A673 (cell line): ENCODE measurements around the gene ZNF397. TPM values are rescaled to one million over a fixed set of nuclear protein-coding genes. Genes with fewer than 3 reads are reported as not detected.
A peak's percentile ranks its signal among the peaks of the same experiment; 100 is the strongest.

Source experiments
- BruUV-seq: library from RNA; stranded (reverse); fragments of 400-500 nt; replicated peaks from 2 replicates; lab custom pipeline; 2021; lab: Mats Ljungman, UMichigan
- CTCF ChIA-PET: fragments of 300-600 bp; sonication (Branson Sonifier 250); formaldehyde crosslinking; loops from one replicate; lab custom pipeline; 2022; ENCODE audit warnings: antibody characterized with exemption; lab: Charles Lee
- POLR2A ChIA-PET: fragments of 300-600 bp; sonication (Branson Sonifier 250); formaldehyde crosslinking; loops from one replicate; lab custom pipeline; 2022; ENCODE audit warnings: antibody characterized with exemption; ENCODE audit not compliant: low non-redundant PET; lab: Charles Lee
- DNase-seq: peaks from one replicate; pipeline ENCODE4 v3.0.0-alpha.2; 2015; ENCODE audit warnings: low spot score
- H3K27ac ChIP-seq: fragments of 200-600 bp; sonication (generic); 2 replicates; pipeline ENCODE4 v1.5.1; 2016; ENCODE audit warnings: mixed run types, low read depth, mild to moderate bottlenecking, mixed read lengths, antibody characterized with exemption, low read length; ENCODE audit not compliant: poor library complexity, severe bottlenecking
- H3K27me3 ChIP-seq: fragments of 200-600 bp; sonication (generic); replicated peaks from 2 replicates; pipeline ENCODE4 v1.6.1; 2017; ENCODE audit warnings: mixed run types, low read depth, mild to moderate bottlenecking, mixed read lengths, antibody characterized with exemption, low read length; ENCODE audit not compliant: insufficient read depth, poor library complexity
- H3K36me3 ChIP-seq: fragments of 200-600 bp; sonication (generic); 2 replicates; pipeline ENCODE4 v1.6.1; 2016; ENCODE audit warnings: mixed run types, mild to moderate bottlenecking, mixed read lengths, antibody characterized with exemption, low read length; ENCODE audit not compliant: insufficient read depth, poor library complexity, severe bottlenecking
- H3K4me1 ChIP-seq: fragments of 200-600 bp; sonication (generic); 2 replicates; pipeline ENCODE4 v1.6.1; 2017; ENCODE audit warnings: mixed run types, mild to moderate bottlenecking, mixed read lengths, antibody characterized with exemption, low read length; ENCODE audit not compliant: insufficient read depth, poor library complexity, severe bottlenecking
- H3K4me3 ChIP-seq: fragments of 200-600 bp; sonication (generic); 2 replicates; pipeline ENCODE4 v1.5.1; 2016; ENCODE audit warnings: low read depth, mixed run types, mild to moderate bottlenecking, mixed read lengths, low read length; ENCODE audit not compliant: poor library complexity, severe bottlenecking
- H3K9me3 ChIP-seq: fragments of 200-600 bp; sonication (generic); 2 replicates; pipeline ENCODE4 v1.6.1; 2016; ENCODE audit warnings: mixed run types, low read depth, mild to moderate bottlenecking, mixed read lengths, antibody characterized with exemption, low read length; ENCODE audit not compliant: poor library complexity, severe bottlenecking
- CTCF ChIP-seq: fragments of 300-800, 200-600 bp; sonication (generic); conservative IDR thresholded peaks from 2 replicates; pipeline ENCODE4 v1.5.1; 2017; ENCODE audit warnings: low read depth, mild to moderate bottlenecking, antibody characterized with exemption, low read length, moderate library complexity, mixed read lengths
- EZH2 ChIP-seq: fragments of 200-600 bp; sonication (generic); IDR thresholded peaks from 2 replicates; pipeline ENCODE4 v1.6.1; 2017; ENCODE audit warnings: borderline replicate concordance, low read depth, mild to moderate bottlenecking, mixed read lengths, antibody characterized with exemption, low read length; ENCODE audit not compliant: poor library complexity, severe bottlenecking
- intact Hi-C: fragments of 100-400 bp; cut with micrococcal nuclease; formaldehyde crosslinking; loops from one replicate; pipeline ENCODE4 v1.10.0; 2022; ENCODE audit not compliant: unreplicated experiment
- total RNA-seq: library from RNA; stranded (reverse); gene quantifications from 2 replicates; pipeline ENCODE4 v1.2.3, GENCODE V29; 2021

The ZNF397 gene
- total RNA-seq, 1 experiment from 2014 or later, result 34.5 TPM

GRCh38 chr18:35256947-35257346 lies 16.1 kb downstream of the ZNF397 start:
- ChIA-PET POLR2A (no interaction called here), CTCF (interaction anchor here (0.7 kb wide), 1 partner anchor 88 kb away, joined by 4 read pairs; no protein-coding TSS in a partner anchor)
- Histone ChIP-seq H3K27ac (no peak overlapping the region), H3K27me3 (no peaks in the 10 kb centered on the region), H3K9me3 (peaks cover 24% of the 10 kb centered on the region), H3K36me3 (peaks cover 14% of the 10 kb centered on the region), H3K4me3 (no peak overlapping the region), H3K4me1 (no peaks in the 10 kb centered on the region)
- no peak for DNase-seq
- intact Hi-C loops, result no loop called here
- BruUV-seq, result no TSS peak
- TF ChIP-seq CTCF (no peak), EZH2 (no peak)

- no peak for DNase-seq
- Histone ChIP-seq H3K4me1 (no peaks in the 10 kb centered on the region), H3K36me3 (peaks cover 6% of the 10 kb centered on the region), H3K9me3 (peaks cover 4% of the 10 kb centered on the region), H3K27ac (no peak overlapping the region), H3K27me3 (no peaks in the 10 kb centered on the region), H3K4me3 (no peak overlapping the region)
- intact Hi-C loops, result no loop called here
- CTCF ChIA-PET, result no interaction called here
- POLR2A ChIA-PET, result no interaction called here
- BruUV-seq, result no TSS peak
- no peak for TF ChIP-seq EZH2
- no peak for TF ChIP-seq CTCF
Measured at GRCh38 chr18:35264409-35264808, 23.6 kb downstream of the ZNF397 start.

GRCh38 chr18:35267161-35267651 lies 26.4 kb downstream of the ZNF397 start:
- no TSS peak for BruUV-seq
- ChIA-PET POLR2A (interaction anchor here (0.6 kb wide), 1 partner anchor 268 kb away, joined by 3 read pairs; no protein-coding TSS in a partner anchor), CTCF (no interaction called here)
- H3K9me3 ChIP-seq, result peaks cover 4% of the 10 kb centered on the region
- peak; percentile 88 for DNase-seq
- TF ChIP-seq EZH2 (no peak), CTCF (no peak)
- H3K4me1 ChIP-seq, result no peaks in the 10 kb centered on the region
- no peaks in the 10 kb centered on the region for H3K27me3 ChIP-seq
- intact Hi-C loops, result no loop called here
- H3K27ac ChIP-seq, result peak overlapping the region; percentile 60
- H3K36me3 ChIP-seq, result peaks cover 5% of the 10 kb centered on the region
- peak overlapping the region; percentile 56 for H3K4me3 ChIP-seq
